Ishikawa (cell line): ENCODE data around the gene JMJD7.

Source experiments
- CEBPB ChIP-seq: IDR thresholded peaks from 2 replicates; pipeline ENCODE4 v1.6.1; 2012
- CREB1 ChIP-seq: IDR thresholded peaks from 2 replicates; pipeline ENCODE4 v1.6.1; 2012; ENCODE audit warnings: low read depth
- EGR1 ChIP-seq: IDR thresholded peaks from 2 replicates; pipeline ENCODE4 v1.6.1; 2012
- EP300 ChIP-seq: IDR thresholded peaks from 2 replicates; pipeline ENCODE4 v1.6.1; 2012; ENCODE audit warnings: borderline replicate concordance
- FOXM1 ChIP-seq: IDR thresholded peaks from 2 replicates; pipeline ENCODE4 v1.6.1; 2012; ENCODE audit warnings: low read depth, borderline replicate concordance
- MAX ChIP-seq: IDR thresholded peaks from 2 replicates; pipeline ENCODE4 v1.6.1; 2012
- NFIC ChIP-seq: IDR thresholded peaks from 2 replicates; pipeline ENCODE4 v1.6.1; 2012
- RAD21 ChIP-seq: IDR thresholded peaks from 2 replicates; pipeline ENCODE4 v1.6.1; 2012; ENCODE audit warnings: low read depth
- REST ChIP-seq: IDR thresholded peaks from 2 replicates; pipeline ENCODE4 v1.6.1; 2012; ENCODE audit warnings: low read depth, mild to moderate bottlenecking
- TAF1 ChIP-seq: IDR thresholded peaks from 2 replicates; pipeline ENCODE4 v1.6.1; 2012; ENCODE audit warnings: low read depth, mild to moderate bottlenecking
- TCF12 ChIP-seq: IDR thresholded peaks from 2 replicates; pipeline ENCODE4 v1.6.1; 2012; ENCODE audit warnings: low read depth
- TEAD4 ChIP-seq: IDR thresholded peaks from 2 replicates; pipeline ENCODE4 v1.6.1; 2012
- USF1 ChIP-seq: IDR thresholded peaks from 2 replicates; pipeline ENCODE4 v1.6.1; 2012
- YY1 ChIP-seq: IDR thresholded peaks from 2 replicates; pipeline ENCODE4 v1.6.1; 2012; ENCODE audit warnings: low read depth
- ZBTB7A ChIP-seq: IDR thresholded peaks from 2 replicates; pipeline ENCODE4 v1.6.1; 2012; ENCODE audit warnings: low read depth

The JMJD7 gene

DNA sequence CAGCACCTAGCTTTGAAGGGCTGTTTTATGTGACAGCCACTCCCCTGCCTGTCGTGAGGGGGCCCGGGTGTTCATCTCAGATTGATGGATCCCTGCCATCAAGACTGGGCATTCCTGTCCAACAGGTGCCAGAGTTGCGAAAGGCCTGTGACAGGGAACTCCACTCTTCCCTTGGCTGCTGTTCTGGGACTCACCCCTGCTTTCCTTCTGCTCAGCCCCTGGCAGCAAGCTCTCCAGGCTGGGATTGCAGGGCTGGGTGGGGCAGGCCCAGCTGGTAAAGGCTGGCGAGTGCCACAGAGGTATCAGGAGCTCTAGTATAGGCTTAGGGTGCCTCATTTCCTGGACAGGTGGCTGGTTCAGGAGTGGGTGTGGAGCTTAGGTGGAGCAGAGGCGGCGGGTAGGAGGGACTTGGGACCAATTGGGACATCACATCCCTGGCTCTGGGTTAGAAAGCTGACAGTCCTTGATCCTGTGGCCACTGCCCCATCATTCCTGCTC, 10.6 kb downstream of the JMJD7 start, which contains the start of gene PLA2G4B:
PLA2G4B (plus strand) TSS at position 448 of the 498 bp plus-strand sequence. CDS start 67 bp downstream, outside the sequence.
- TF ChIP-seq RAD21 (no peak), USF1 (no peak), CREB1 (no peak), ZBTB7A (0 out of 2 replicates have a peak, but pooled peaks have one; percentile 47), EGR1 (no peak), NFIC (peak; percentile 87), EP300 (peak; percentile 75; the same call in 1 of the 2 replicates), MAX (peak; percentile 67), TEAD4 (peak; percentile 68), TAF1 (no peak), FOXM1 (0 out of 2 replicates have a peak, but pooled peaks have one; percentile 25), YY1 (peak; percentile 66; the same call in 1 of the 2 replicates), CEBPB (peak; percentile 98), TCF12 (peak; percentile 86), REST (no peak)

- TF ChIP-seq NFIC (no peak), TEAD4 (no peak)
Observed at GRCh38 chr15:41839781-41840491, 12.0 kb downstream of the JMJD7 start.

DNA sequence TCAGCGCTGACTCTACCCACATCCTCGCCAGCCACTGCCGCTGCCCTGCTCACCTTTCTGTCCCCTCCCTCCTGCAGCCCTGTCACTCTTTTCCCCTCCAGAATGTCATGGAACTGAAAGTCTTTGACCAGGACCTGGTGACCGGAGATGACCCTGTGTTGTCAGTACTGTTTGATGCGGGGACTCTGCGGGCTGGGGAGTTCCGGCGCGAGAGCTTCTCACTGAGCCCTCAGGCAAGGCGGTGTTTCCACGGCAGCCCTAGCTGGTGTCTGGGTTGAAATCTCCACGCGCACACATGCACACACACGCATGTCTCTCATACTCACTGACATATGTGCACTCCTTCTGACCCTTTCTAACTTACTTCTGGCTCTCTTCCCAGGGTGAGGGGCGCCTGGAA, 12.8 kb downstream of the JMJD7 start:
- no peak for TF ChIP-seq RAD21
- no peak for TF ChIP-seq FOXM1
- TF ChIP-seq USF1, result no peak
- no peak for TF ChIP-seq EGR1
- no peak for TF ChIP-seq EP300
- TF ChIP-seq CREB1, result no peak
- no peak for TF ChIP-seq MAX
- TF ChIP-seq NFIC, result no peak
- no peak for TF ChIP-seq REST
- TF ChIP-seq ZBTB7A, result no peak
- TF ChIP-seq CEBPB, result no peak

GRCh38 chr15:41841131-41841530, 13.2 kb downstream of the JMJD7 start:
- no peak for TF ChIP-seq EP300
- TF ChIP-seq EGR1, result no peak
- TF ChIP-seq CREB1, result no peak
- TF ChIP-seq ZBTB7A, result no peak
- TF ChIP-seq NFIC, result no peak
- no peak for TF ChIP-seq FOXM1
- no peak for TF ChIP-seq TEAD4
- no peak for TF ChIP-seq RAD21
- no peak for TF ChIP-seq MAX
- no peak for TF ChIP-seq REST
- no peak for TF ChIP-seq TAF1
- no peak for TF ChIP-seq CEBPB
- no peak for TF ChIP-seq YY1
- no peak for TF ChIP-seq TCF12
- TF ChIP-seq USF1, result no peak
